Gastroesophageal sphincter (tissue), 4 donors: Measurements from ENCODE around the gene TADA1. TPM values are rescaled to one million over a fixed set of nuclear protein-coding genes. Genes with fewer than 3 reads are reported as not detected.

Source experiments
- ATAC-seq: fragments of 150-250 bp; one replicate; pipeline ENCODE4 v1.9.1; 2016; ENCODE audit warnings: mild to moderate bottlenecking, moderate library complexity
- H3K27ac ChIP-seq, 4 donors: fragments of 200-600 bp; sonication (generic) in 3 of 4; 1 replicate in 3 of 4; 2 replicates in 1 of 4; pipeline ENCODE4 v1.5.1; 2016 to 2019
- H3K27me3 ChIP-seq: fragments of 200-600 bp; sonication (generic); one replicate; pipeline ENCODE4 v1.5.1; 2019
- H3K36me3 ChIP-seq, 2 donors: fragments of 200-600 bp; sonication (generic); one replicate each; pipeline ENCODE4 v1.5.1; 2019; ENCODE audit warnings: control low read depth in 1 of 2
- H3K4me1 ChIP-seq, 3 donors: fragments of 200-600 bp; sonication (generic); 1 replicate in 2 of 3; 2 replicates in 1 of 3; pipeline ENCODE4 v1.5.1; 2016 to 2019; ENCODE audit warnings: control low read depth in 2 of 3
- H3K4me3 ChIP-seq, 2 donors: fragments of 200-600 bp; sonication (generic); one replicate each; pipeline ENCODE4 v1.5.1; 2019; ENCODE audit warnings: mild to moderate bottlenecking in 1 of 2, moderate library complexity in 1 of 2
- H3K9me3 ChIP-seq, 3 donors: fragments of 200-600 bp; sonication (generic); one replicate each; pipeline ENCODE4 v1.5.1; 2017 to 2019; ENCODE audit warnings: control low read depth in 2 of 3
- CTCF ChIP-seq, 4 experiments: fragments of 200-600 bp in 2 of 4; fragments of 450-650 bp in 2 of 4; sonication (generic) in 1 of 4; IDR thresholded peaks; one replicate each; pipeline ENCODE4 v1.5.1; 2017 to 2019; ENCODE audit warnings: antibody characterized with exemption in 4 of 4, mild to moderate bottlenecking in 2 of 4, moderate library complexity in 2 of 4
- EP300 ChIP-seq: sonication (generic); formaldehyde crosslinking; IDR thresholded peaks from one replicate; pipeline ENCODE4 v1.6.1; 2017; ENCODE audit warnings: antibody characterized with exemption, mild to moderate bottlenecking
- POLR2A ChIP-seq, 2 donors: fragments of 450-650 bp; IDR thresholded peaks; one replicate each; pipeline ENCODE4 v1.6.1; 2017; ENCODE audit warnings: antibody characterized with exemption in 2 of 2, mild to moderate bottlenecking in 2 of 2, moderate library complexity in 1 of 2
- POLR2AphosphoS5 ChIP-seq: sonication (generic); formaldehyde crosslinking; IDR thresholded peaks from one replicate; pipeline ENCODE4 v1.6.1; 2017; ENCODE audit warnings: antibody characterized with exemption
- WGBS, 2 donors: methylation state at CpG; one replicate each; pipeline ENCODE4 v1.1.5; 2018; ENCODE audit warnings: low coverage in 1 of 2; 5-methylcytosine and 5-hydroxymethylcytosine counted together
- total RNA-seq, 4 donors: library from RNA; depleted of rRNA; stranded (reverse); fragments of >200 nt; gene quantifications; one replicate each; pipeline ENCODE4 v1.1.0, GENCODE V29; 2016

The TADA1 gene
- total RNA-seq, 4 donors from 2014 or later, result 9.5 to 16.2 (median 13.6) TPM

GRCh38 chr1:166906647-166907046 is 30.6 kb upstream of the TADA1 start:
- ATAC-seq, result no peak
- no peaks in the 10 kb centered on the region for H3K9me3 ChIP-seq
- WGBS, 2 donors, result 93 to 100% methylated on average over 3 of the region's 3 CpGs
- H3K27ac ChIP-seq, result no peak overlapping the region
- H3K27me3 ChIP-seq, result no peaks in the 10 kb centered on the region
- peaks cover 0 to 5% of the 10 kb centered on the region in 2 donors for H3K36me3 ChIP-seq
- TF ChIP-seq CTCF (IDR thresholded peaks at IDR 0.05) (no peak), POLR2A (IDR thresholded peaks at IDR 0.05) (no peak), POLR2AphosphoS5 (no peak), EP300 (no peak)
- H3K4me3 ChIP-seq, result no peak overlapping the region
- H3K4me1 ChIP-seq, result no peaks in the 10 kb centered on the region

- no peak for TF ChIP-seq POLR2AphosphoS5
- no peak for TF ChIP-seq POLR2A (IDR thresholded peaks at IDR 0.05)
- TF ChIP-seq EP300, result no peak
- no peak for TF ChIP-seq CTCF (IDR thresholded peaks at IDR 0.05)
Observed at GRCh38 chr1:166905900-166906299, 29.8 kb upstream of the TADA1 start.

GRCh38 chr1:166905136-166905535 is 29.1 kb upstream of the TADA1 start:
- Histone ChIP-seq H3K27me3 (no peaks in the 10 kb centered on the region), H3K4me1 (no peaks in the 10 kb centered on the region), H3K27ac (no peak overlapping the region), H3K36me3 (peaks cover 0 to 5% of the 10 kb centered on the region in 2 donors), H3K9me3 (no peaks in the 10 kb centered on the region), H3K4me3 (no peak overlapping the region)
- 25 to 40% methylated on average over 1 to 2 of the region's 2 CpGs for WGBS, 2 donors
- TF ChIP-seq POLR2AphosphoS5 (no peak), CTCF (IDR thresholded peaks at IDR 0.05) (no peak), EP300 (no peak), POLR2A (IDR thresholded peaks at IDR 0.05) (no peak)
- ATAC-seq, result no peak

More at GRCh38 chr1:166905900-166906299, 29.8 kb upstream of the TADA1 start:
- WGBS, 2 donors, result 40 to 69% methylated on average over 2 of the region's 3 CpGs
- no peaks in the 10 kb centered on the region for H3K9me3 ChIP-seq
- H3K36me3 ChIP-seq, result peaks cover 0 to 5% of the 10 kb centered on the region in 2 donors
- no peaks in the 10 kb centered on the region for H3K4me1 ChIP-seq
- H3K27ac ChIP-seq, result no peak overlapping the region
- no peak overlapping the region for H3K4me3 ChIP-seq
- ATAC-seq, result no peak
- H3K27me3 ChIP-seq, result no peaks in the 10 kb centered on the region

- TF ChIP-seq EP300, result no peak
- no peak for TF ChIP-seq POLR2A (IDR thresholded peaks at IDR 0.05)
- no peak for TF ChIP-seq CTCF (IDR thresholded peaks at IDR 0.05)
- TF ChIP-seq POLR2AphosphoS5, result no peak
- 73 to 100% methylated on average over 1 of the region's 1 CpG for WGBS, 2 donors
- no peaks in the 10 kb centered on the region for H3K4me1 ChIP-seq
Observed at GRCh38 chr1:166903232-166903631, 27.2 kb upstream of the TADA1 start.

GRCh38 chr1:166902279-166902678 is 26.2 kb upstream of the TADA1 start:
- Histone ChIP-seq H3K9me3 (peaks cover 0 to 8% (median 0%) of the 10 kb centered on the region in 3 donors), H3K4me1 (no peaks in the 10 kb centered on the region), H3K27ac (no peak overlapping the region), H3K36me3 (no peaks in the 10 kb centered on the region), H3K27me3 (no peaks in the 10 kb centered on the region), H3K4me3 (no peak overlapping the region)
- WGBS, 2 donors, result 79 to 100% methylated on average over 1 of the region's 1 CpG
- no peak for TF ChIP-seq EP300
- no peak for ATAC-seq

More at GRCh38 chr1:166903232-166903631, 27.2 kb upstream of the TADA1 start:
- ATAC-seq, result no peak
- Histone ChIP-seq H3K27me3 (no peaks in the 10 kb centered on the region), H3K9me3 (no peaks in the 10 kb centered on the region), H3K36me3 (peaks cover 0 to 5% of the 10 kb centered on the region in 2 donors), H3K4me3 (no peak overlapping the region), H3K27ac (no peak overlapping the region)
